ENCODE results near the gene WDR86.

The WDR86 gene

DNA sequence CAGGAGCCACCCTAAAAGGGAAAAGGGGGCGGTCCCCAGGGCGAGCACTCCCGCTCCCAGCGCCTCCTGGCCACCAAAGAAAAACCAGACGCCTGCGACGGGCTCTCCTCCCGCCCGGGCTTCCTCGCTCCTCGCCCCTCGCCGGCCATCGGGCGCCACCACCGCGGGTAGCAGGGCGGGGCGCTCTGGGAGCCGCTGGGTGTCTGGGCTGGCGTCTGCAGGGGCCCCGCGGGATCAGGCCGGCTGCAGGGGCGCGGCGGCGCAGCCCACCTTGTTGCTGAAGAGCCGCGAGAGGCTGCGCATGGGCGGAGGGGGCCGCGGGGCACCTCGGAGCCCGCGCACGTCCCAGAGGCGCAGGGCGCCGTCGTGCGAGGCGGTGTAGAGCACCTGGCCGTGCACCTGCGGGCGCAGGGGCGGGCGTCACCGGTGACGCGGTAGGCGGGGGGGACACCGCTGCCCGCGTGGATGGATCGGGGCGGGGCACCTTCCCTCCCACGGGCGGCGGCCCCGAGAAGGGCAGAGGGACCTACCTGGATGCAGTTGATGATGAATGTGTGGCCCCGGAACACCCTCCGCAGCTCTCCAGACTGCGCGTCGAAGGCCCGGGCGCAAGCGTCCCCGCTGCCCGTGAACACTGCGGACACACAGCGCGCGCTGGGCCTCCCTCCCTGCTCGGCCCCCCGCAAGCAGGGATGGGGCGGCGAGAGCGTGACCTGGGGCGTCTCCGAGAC, 28.3 kb downstream of the WDR86 start:
- DNase-seq (ENCODE audit: low spot score) (no peak), FAIRE-seq (no peak)

DNA sequence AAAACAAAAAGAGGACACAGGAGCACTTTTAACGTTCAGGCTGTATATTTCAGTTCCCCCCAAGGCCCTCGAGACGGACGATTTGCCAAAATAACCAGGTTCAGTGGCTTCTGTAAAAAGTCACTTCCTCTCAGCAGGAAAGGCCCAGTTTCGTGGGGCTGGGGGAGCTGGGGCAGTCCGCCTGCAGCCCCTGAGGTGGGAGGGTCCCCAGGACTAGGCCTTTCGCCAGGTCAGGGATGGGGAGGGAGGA, 28.8 kb downstream of the WDR86 start:
- FAIRE-seq = no peak

DNA sequence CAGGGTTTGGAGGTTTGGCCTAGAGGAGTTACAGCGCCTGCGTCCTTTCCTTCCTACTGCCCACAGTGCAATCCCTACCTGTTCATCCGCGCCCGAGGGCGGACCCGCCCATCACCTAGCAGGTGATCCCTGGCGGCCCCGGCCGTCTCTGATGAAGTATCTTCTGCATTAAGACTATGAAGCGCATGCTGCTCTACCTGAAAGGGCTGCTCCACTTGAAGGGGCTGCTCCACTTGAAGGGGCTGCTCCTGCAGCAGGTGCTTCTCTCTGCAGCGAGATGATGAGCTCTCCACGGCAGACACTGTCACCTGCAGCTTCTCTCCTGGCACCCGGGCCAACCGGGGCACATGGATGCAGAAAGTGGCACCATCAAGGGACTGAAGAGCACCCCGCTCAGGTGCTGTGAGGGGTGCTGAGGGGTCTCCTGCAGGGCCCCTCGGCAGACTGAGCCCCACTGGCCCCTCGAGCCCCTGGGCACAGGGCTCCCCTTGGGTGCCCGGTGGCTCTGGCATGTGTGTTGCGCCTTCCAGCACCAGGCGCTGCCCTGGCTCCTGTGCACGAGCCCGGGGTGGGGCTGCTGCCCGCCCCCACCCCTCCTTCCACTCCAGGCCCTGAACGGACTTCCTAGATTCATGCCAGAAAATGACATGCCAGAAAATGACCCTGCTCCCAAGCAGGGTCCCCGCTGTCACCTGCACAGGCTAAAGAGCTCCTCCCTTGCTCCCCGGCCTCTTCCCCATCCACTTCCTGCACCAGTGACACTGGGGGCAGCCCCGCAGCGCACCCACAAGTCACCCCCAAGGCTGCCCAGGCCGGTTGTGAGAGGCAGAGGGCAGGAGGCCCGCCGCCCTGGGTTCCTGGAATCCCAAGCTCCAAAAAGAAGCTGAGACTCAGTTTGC, 29.4 kb downstream of the WDR86 start:
- DNase-seq (ENCODE audit: low spot score) (no peak), FAIRE-seq (no peak)

More for the DNA sequence above, 28.8 kb downstream of the WDR86 start:
- DNase-seq (ENCODE audit: low spot score) = no peak

DNA sequence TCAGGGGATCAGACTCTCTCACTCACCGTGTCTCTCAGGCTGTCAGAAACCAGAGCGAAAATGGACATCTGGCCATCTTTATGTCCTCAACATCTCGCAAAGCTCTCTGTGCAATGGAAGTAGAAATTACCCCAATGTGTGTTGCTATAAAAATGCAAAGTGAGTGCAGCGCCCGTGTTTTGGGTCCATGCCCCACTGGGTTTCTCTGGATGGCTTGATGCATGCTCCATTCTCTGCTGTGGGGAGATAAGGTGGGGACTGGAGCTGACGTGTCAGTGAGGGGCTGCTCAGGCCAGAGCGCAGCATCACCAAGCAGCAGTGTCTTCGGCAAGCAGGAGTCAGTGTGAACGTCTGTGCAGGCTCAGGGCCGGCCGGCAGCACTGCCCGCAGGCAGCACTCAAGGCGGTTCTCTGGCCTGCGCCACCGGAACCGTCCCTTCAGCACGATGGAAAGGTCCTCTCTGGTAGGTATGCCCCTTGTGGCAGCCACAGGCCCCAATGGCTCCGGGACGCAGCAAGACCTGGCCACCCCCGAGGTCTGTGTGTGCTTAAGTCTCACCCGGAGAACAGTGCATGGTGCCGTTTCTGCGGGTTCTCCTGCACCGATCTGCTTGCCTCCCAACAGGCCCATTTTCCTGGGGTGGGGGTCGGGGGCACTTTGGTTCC, 30.2 kb downstream of the WDR86 start:
- no peak for FAIRE-seq
- no peak for DNase-seq (ENCODE audit: low spot score)

DNA sequence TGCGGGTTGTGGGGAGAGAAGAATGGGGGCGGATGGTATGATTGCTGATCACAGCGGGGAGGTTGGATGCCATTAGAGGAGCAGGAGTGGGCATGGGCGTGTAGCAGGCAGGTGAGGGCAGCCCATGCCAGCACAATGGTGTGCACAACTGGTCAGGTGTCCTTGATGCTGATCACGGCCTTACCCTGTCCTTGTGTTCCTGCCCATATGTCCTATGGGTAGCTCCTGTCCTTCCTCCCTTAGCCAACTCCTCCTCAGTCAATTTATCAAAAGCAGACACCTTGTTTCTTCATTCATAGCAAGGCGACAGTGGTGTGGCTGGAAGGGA, 30.7 kb downstream of the WDR86 start:
- DNase-seq (ENCODE audit: low spot score) (no peak), FAIRE-seq (no peak)

DNA sequence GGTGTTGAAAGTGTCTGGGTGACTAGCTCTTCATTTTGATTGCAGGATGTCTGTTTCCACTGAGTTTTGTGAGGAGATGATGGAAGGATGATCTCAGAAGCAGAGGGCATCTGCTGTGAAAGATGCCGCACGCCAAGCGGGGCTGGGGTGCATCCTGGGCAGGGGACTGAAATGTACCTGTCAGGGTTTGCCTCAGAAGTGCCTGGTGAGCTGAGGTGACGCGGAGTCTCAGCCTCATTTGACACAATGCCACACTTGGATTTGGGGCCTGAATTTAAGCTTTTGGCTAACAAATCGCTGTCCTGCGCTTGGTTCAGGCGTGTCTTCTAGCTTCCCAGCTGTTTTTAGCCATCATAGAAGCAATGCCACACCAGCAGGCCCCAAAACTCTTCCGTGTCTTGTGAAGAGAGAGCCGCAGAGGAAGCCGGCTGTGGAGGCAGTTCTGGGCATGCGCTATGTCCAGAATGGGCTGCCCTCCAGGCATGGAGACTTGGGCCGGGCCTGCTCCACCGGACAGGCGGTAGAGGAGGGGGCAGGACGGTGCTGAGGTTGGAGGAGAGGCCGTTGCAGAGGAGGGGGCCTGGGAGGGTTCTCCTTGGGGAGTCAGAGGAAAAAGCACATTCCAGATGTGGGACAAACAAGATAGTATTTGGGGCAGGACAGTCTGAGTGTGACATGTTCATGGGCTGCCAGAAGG, 31.2 kb downstream of the WDR86 start:
- no peak for DNase-seq (ENCODE audit: low spot score)
- FAIRE-seq = no peak

DNA sequence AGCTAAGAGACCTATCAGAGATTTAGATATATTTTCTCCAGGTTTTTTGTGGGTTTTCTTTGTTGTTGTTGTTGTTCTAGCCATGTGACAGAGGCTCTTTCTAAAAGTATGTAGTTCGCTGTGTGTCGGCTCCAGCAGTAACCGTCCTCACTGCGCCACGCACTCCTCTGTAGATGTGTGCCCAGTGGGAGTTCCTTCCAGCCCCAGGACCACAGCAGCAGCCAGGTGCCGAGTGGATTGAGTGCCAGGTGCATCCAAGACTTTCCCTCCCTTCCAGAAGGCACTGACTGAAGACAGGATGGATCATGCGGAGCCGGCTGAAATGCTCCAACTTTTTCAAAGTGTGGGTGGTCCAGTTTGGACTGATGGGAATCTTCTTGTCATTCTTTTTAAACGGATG, 31.8 kb downstream of the WDR86 start:
- DNase-seq (ENCODE audit: low spot score) = no peak
- no peak for FAIRE-seq

DNA sequence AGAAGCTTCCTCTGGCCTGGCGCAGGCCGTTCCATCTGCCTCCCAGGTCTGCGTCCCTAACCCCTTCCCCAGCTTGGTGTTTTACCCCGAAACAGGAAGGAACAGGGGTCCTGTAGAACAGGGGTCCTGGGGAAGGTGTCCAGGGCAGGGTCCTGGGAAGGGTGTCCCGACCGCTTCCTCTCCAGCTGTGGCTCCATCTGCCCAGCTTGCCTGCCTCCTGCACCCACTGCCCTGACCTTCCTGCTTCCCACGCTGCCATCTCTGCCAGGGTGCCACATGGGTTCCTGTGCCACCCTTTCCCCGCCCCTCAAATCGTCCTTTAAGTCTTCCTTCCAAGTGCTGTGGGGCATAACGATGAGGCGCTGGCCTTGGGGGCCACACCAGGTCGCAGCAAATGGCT, 32.4 kb downstream of the WDR86 start:
- no peak for FAIRE-seq

DNA sequence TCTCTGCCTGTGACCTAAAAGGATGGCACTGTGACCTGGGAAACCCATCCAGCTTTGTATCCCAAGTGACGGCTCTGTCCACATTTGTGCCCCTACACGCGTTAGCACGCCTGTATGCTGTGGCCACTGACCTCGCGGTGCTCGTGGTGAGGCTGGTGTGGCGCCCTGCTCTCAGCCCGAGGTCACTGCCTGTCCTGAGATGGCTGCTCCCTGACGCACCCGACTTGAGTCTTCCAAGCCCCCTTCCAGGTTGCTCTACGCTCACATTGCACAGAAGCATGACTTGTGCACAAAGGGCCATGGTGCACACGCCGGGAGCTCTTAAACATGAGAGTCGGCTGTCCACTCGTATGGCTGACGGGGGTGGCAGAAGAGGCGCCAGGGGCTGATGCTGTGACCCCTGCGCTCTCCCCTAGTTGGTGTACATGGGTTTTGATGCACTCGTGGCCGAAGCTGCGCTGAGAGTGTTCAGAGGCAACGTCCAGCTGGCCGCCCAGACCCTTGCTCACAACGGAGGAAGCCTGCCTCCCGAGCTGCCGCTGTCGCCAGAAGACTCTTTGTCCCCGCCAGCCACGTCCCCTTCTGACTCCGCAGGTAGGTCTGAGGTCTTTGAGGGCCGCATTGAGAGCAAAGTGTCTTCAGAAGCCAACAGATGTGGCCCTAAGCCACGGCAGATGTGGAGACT, 33.5 kb downstream of the WDR86 start:
- FAIRE-seq (no peak), DNase-seq (ENCODE audit: low spot score) (no peak)

More for the DNA sequence above, 32.4 kb downstream of the WDR86 start:
- no peak for DNase-seq (ENCODE audit: low spot score)

DNA sequence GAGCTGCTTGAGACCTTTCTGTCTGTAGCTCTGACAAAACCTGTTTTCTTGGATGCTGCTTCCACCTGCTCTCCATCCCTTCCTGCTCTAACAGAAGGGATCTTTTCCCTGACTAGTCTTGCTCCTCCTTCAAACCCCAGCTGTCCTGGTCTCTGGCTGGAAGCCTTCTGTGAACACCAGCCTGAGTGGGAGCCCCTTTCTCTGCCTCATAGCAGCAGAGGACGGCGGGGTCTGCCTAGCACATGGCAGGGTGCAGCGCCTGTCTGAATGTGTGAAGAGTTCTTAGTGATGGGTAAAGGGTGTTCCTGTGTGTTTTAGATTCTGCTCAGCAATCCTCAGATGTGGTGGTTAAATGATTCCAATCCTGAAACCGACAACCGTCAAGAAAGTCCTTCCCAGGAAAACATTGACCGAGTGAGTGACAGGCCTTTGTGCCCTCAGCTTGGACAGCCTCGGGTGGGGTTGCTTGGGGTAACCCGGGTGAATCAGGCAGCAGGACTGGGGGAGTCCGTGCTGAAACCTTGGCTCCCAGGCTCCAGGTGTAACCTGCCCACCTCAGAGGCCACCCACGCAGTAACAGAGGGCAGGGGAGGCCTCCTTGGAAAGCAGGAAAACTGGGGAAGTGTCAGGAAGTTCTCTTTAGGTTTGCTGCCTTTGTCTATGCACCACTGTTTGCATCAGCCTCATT, 34.2 kb downstream of the WDR86 start:
- FAIRE-seq (no peak), DNase-seq (ENCODE audit: low spot score) (no peak)

DNA sequence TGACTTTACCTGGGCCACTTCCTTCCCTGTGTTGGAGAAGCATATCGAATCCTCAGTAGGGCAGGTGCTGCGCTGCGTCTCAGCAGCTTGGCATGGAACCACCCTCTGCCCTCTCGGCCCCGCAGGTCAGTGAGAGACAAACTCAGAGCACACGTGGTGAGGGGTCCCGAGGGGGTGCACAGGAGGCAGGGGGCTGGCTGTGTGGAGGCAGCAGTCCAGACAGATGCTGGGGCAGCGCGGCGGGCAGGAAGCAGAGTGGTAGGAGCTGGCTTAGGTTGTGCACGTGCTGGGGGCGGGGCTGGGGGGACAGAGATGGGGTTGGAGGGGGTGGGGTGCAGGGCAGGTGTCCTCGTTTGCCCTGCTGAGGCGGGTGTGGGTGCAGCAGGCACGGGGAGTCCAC, 35.1 kb downstream of the WDR86 start:
- no peak for FAIRE-seq
- no peak for DNase-seq (ENCODE audit: low spot score)

DNA sequence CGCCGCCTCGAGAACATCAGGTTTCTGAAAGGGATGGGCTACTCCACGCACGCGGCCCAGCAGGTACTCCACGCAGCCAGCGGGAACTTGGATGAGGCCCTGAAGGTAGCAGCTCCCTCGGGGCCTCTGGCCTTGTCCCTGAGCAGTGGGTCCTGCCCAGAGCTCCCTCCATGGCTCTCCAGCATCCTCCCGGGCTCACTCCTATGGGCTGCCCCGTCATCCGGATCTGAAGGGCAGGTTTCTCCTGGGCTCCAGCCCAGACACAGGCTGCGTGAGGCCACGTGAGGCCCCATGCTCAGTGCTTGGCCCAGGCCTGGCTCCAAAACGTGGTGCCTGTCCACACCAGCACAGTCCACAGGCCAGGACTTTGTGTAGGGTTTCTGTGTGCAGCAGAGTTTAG, 35.7 kb downstream of the WDR86 start:
- DNase-seq (ENCODE audit: low spot score) (no peak), FAIRE-seq (no peak)

DNA sequence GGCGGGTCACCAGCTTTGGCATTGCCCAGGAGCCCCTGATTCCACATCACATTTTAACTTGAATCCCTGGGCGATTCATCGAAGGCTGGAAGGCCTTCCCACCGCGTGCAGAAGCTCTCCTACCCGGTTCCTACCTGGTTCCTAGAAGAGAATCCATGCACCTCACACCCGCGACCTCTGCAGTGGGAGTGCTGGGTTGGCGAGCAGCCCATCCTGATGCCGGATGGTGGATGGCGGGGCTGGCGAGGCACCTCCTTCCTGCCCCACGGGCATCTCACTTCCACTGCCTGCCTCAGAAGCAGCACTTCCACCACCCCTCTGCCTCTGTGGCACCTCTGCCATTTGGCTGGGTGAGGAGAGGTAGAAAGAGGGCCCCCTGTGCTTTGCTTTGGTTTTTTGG, 36.2 kb downstream of the WDR86 start:
- FAIRE-seq = no peak
- DNase-seq (ENCODE audit: low spot score) = no peak

DNA sequence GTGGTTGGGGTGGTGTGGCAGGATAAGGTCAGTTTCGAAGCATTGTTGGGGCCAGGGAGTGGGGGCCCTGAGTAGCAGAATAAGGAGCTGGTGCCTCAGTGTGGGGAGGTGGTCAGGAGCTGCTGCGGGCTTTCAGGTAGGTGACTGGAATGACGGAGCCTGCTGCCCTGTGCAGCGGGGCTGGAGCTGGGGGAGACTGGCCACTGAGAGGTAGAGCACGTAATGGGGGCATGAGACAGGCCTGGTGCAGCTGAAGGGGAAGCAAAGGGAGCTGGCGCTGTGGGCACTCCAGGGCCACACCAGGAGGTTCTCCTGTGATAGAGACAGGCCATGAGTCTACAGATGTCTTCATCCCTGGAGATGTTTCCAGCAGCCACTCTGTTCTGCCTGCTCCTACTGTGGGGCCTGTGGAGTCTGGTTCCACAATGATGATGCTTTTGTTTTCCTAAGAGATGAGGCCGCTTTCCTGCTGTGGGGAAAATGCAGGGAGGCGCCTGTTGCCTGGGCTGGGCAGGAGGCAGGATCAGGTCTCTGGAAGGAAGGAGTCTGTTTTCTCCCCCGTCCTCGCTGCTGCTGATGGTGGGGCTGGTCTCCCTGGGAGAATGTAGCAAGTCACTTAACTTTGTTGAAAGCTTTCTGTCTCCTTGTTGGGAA, 37.1 kb downstream of the WDR86 start:
- FAIRE-seq = no peak

DNA sequence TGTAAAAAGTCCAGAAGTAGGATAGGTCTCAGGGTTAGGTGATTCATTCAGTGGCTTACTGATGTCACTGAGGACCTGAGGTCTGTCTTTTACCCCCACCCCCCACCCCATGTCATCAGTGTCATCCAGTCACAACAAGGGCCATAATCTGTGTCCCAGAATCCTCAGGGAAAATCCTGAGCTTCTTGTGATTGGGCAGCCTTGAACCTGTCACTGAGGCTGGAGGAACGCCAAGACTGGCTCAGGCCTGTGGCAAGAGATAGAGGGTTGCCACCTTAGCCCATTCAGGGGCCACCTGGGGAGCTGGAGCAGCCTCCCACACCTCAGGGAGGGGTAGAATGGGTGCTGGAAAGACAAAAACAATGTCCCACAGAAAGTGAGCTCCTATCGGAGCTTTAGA, 38.6 kb downstream of the WDR86 start:
- FAIRE-seq = no peak
- DNase-seq (ENCODE audit: low spot score) = peak; percentile 22

More for the DNA sequence above, 37.1 kb downstream of the WDR86 start:
- no peak for DNase-seq (ENCODE audit: low spot score)

DNA sequence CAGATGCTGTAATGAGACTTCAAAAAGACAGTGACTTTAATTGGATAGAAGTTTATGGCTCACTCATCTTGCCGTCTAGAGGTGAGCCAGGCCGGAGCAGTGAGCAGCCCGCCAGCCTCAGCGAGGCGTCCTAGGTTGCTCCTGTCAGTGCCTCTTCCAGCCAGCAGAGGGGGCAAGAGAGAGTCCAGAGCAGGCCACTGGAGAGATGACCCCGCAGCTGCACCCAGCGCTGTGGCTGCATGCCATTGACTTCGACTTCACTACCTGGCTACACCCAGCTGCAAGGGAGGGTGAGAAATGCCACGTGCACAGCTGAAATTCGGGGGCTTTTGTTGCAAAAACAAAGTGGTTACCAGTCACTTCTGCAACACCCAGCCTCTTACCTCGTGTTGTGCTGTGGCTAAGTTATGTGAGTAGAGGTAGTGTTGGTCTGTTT, 41.7 kb downstream of the WDR86 start:
- peak; percentile 39 for FAIRE-seq
- peak; percentile 78 for DNase-seq (ENCODE audit: low spot score)

DNA sequence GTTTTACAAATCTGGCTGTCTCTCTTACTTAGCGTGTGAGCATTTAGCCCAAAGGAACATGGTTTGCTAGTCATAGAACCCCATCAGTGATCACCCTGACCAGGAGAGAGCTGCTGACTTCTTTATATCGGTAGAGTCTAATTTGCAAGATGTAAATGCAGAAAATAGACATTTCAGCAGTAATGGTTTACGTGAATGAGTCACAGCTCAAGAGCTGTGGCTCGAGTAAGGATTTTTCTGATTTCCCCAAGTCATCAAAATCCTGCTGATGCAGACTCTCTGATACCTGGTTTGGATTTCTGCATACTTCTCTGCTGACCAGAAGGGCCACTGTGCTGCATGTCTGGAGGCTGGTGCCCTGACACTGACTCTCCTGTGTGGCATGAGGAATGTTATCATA, 42.6 kb downstream of the WDR86 start:
- FAIRE-seq (no peak), DNase-seq (ENCODE audit: low spot score) (no peak)

DNA sequence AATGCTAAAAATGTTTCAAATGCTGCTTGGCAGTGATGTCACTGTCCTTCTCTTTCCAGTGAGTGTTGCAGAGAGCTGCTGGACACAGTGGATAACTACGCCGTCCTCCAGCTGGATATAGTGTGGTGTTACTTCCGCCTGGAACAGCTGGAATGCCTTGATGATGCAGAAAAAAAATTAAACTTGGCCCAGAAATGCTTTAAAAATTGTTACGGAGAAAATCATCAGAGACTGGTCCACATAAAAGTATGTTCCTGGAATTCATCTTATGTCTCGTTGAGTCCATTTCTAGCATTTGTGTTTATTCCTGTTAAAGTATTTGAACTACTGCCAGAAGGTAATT, 43.0 kb downstream of the WDR86 start:
- no peak for DNase-seq (ENCODE audit: low spot score)
- FAIRE-seq = no peak

DNA sequence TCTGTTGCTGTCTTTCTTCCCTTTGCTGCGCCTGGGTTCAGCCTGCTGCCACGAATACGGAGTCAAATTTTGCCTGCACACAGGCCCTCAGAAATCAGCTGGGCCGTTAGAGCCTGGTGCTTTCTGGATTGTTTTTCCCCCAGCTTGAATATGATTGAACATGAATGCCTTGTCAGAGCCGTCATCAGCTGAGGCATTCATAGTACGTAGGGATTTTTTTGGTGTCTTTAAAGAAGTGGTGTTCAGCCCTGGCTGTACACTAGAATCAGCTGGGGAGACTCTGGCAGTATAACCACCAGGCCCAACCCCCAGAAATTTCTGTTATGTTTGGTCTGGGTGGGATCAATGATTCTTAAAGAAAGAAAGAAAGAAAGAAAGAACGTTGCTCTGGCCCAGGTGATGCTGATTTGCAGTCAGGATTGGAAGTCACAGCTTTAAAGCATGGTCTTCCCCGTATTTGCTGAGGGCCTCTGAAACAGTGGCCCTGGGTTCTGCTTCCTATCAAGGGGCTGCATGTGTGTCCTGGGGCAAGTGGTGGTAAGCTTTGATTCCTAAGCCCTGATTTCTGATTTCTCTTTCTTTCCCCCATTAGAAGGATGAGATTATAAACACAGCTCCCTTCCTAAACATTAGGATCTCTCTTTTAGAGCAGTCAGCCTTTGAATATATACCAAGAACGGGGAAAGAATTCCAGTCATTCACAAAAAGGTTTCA, 43.5 kb downstream of the WDR86 start:
- FAIRE-seq (no peak), DNase-seq (ENCODE audit: low spot score) (no peak)

DNA sequence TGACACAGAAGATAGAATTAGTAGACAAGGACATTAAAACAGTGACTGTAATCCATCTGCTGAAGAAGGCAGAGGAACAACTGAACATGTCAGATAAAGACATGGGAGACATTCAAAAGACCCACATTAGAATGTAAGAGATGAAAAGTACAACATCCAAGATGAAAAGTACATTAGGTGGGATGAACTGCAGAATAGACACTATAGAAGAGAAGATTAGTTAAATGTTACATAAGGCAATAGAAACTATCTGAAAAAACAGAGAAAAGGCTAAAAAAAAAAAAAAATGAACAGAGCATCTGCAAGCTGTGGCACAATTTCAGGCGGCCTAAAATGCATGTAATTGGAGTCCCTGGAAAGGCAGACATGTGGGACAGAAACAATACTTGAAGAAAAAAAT, 46.7 kb downstream of the WDR86 start:
- DNase-seq (ENCODE audit: low spot score) = no peak
- FAIRE-seq = no peak

All from RCC 7860 (cell line).